B cell (primary cell): Measurements from ENCODE around the gene ARHGEF17. TPM values are rescaled to one million over a fixed set of nuclear protein-coding genes. Genes with fewer than 3 reads are reported as not detected.

Experiments
- ATAC-seq: fragments of 200-7000 bp; cut with Tn5 transposase; one replicate; pipeline ENCODE4 v1.10.0; 2021; ENCODE audit warnings: low read depth, mild to moderate bottlenecking, moderate number of reproducible peaks, moderate library complexity
- CTCF ChIA-PET: fragments of 350-600 bp; sonication (Branson Sonifier 250); formaldehyde crosslinking; loops from one replicate; lab custom pipeline; 2021; ENCODE audit warnings: antibody characterized with exemption, inconsistent platforms; lab: Charles Lee
- POLR2A ChIA-PET: fragments of 350-600 bp; sonication (Branson Sonifier 250); formaldehyde crosslinking; loops from one replicate; lab custom pipeline; 2021; ENCODE audit warnings: antibody characterized with exemption; lab: Charles Lee
- DNase-seq: peaks from one replicate; pipeline ENCODE4 v3.0.0; 2013
- H2AFZ ChIP-seq: 2 replicates; pipeline ENCODE4 v1.6.1; 2012; ENCODE audit warnings: mild to moderate bottlenecking, low read depth, low read length; ENCODE audit not compliant: insufficient read depth, poor library complexity, severe bottlenecking
- H3K27ac ChIP-seq, 2 donors: 1 replicate in 1 of 2; 2 replicates in 1 of 2; pipeline ENCODE4 v1.5.1; 2012 to 2013; ENCODE audit warnings: low read length in 2 of 2, mild to moderate bottlenecking in 2 of 2, moderate library complexity in 1 of 2
- H3K27me3 ChIP-seq, 4 experiments: fragments of 200-600 bp in 1 of 4; sonication (generic) in 1 of 4; replicated peaks in 1 of 4; 1 replicate in 2 of 4; 2 replicates in 2 of 4; pipeline versions ENCODE4 v1.6.1 to v1.7.0; 2013 to 2016; ENCODE audit warnings: low read length in 3 of 4, mild to moderate bottlenecking in 2 of 4, mixed read lengths in 1 of 4, moderate library complexity in 1 of 4; ENCODE audit not compliant: insufficient read depth in 4 of 4, control insufficient read depth in 3 of 4; ENCODE audit errors: control extremely low read depth in 1 of 4
- H3K36me3 ChIP-seq, 2 experiments: replicated peaks in 1 of 2; 1 replicate in 1 of 2; 2 replicates in 1 of 2; pipeline versions ENCODE4 v1.6.1 to v1.7.1; 2013; ENCODE audit warnings: low read length in 1 of 2; ENCODE audit not compliant: insufficient read depth in 2 of 2, control insufficient read depth in 1 of 2; ENCODE audit errors: control extremely low read depth in 1 of 2, extremely low read depth in 1 of 2
- H3K4me1 ChIP-seq, 2 donors: fragments of 200-600 bp in 1 of 2; sonication (generic) in 1 of 2; 1 replicate in 1 of 2; 2 replicates in 1 of 2; pipeline versions ENCODE4 v1.5.1 to v1.6.1; 2013 to 2017; ENCODE audit warnings: low read length in 2 of 2; ENCODE audit not compliant: control insufficient read depth in 2 of 2, insufficient read depth in 2 of 2
- H3K4me2 ChIP-seq: replicated peaks from 2 replicates; pipeline ENCODE3; 2012; ENCODE audit warnings: mild to moderate bottlenecking, low read depth, low read length; ENCODE audit not compliant: poor library complexity, severe bottlenecking
- H3K4me3 ChIP-seq, 5 experiments: fragments of 200-600 bp in 1 of 5; sonication (generic) in 1 of 5; 1 replicate in 3 of 5; 2 replicates in 2 of 5; pipeline versions ENCODE4 v1.5.1 to v1.7.0; 2011 to 2016; ENCODE audit warnings: low read length in 4 of 5, mild to moderate bottlenecking in 4 of 5, low read depth in 2 of 5, control low read depth in 1 of 5, moderate library complexity in 1 of 5; ENCODE audit not compliant: insufficient read depth in 1 of 5; ENCODE audit errors: control extremely low read depth in 1 of 5, extremely low read depth in 1 of 5
- H3K79me2 ChIP-seq: fragments of 200-600 bp; sonication (generic); one replicate; pipeline ENCODE4 v1.6.0; 2016; ENCODE audit warnings: low read length; ENCODE audit not compliant: control insufficient read depth, insufficient read depth
- H3K9ac ChIP-seq: fragments of 200-600 bp; sonication (generic); 2 replicates; pipeline ENCODE4 v1.6.1; 2017; ENCODE audit warnings: mild to moderate bottlenecking, low read length, moderate library complexity
- H3K9me3 ChIP-seq, 3 donors: one replicate each; pipeline versions ENCODE4 v1.6.1 to v1.7.1; 2013; ENCODE audit warnings: low read length in 2 of 3; ENCODE audit not compliant: control insufficient read depth in 2 of 3, insufficient read depth in 1 of 3; ENCODE audit errors: control extremely low read depth in 1 of 3
- H4K20me1 ChIP-seq: 2 replicates; pipeline ENCODE4 v1.6.0; 2012; ENCODE audit warnings: mild to moderate bottlenecking, low read length; ENCODE audit not compliant: insufficient read depth, control insufficient read depth, poor library complexity, severe bottlenecking
- H3K27ac Mint-ChIP-seq: one replicate; pipeline ENCODE4 v1.8.0; 2021; ENCODE audit warnings: mixed read lengths
- H3K27me3 Mint-ChIP-seq: one replicate; pipeline ENCODE4 v1.8.0; 2021; ENCODE audit warnings: mixed read lengths
- H3K4me1 Mint-ChIP-seq: one replicate; pipeline ENCODE4 v1.8.0; 2021; ENCODE audit warnings: mixed read lengths
- H3K4me3 Mint-ChIP-seq: one replicate; pipeline ENCODE4 v1.8.0; 2021; ENCODE audit warnings: mixed read lengths
- H3K9me3 Mint-ChIP-seq: one replicate; pipeline ENCODE4 v1.8.0; 2022; ENCODE audit warnings: mixed read lengths; ENCODE audit not compliant: insufficient read depth
- EZH2 ChIP-seq: IDR thresholded peaks from 2 replicates; pipeline ENCODE4 v1.6.1; 2012; ENCODE audit warnings: borderline replicate concordance, low read depth, mild to moderate bottlenecking, moderate library complexity, low read length; ENCODE audit not compliant: insufficient read depth, poor library complexity, severe bottlenecking
- WGBS: methylation state at CpG from one replicate; pipeline ENCODE4 v1.1.5; 2013; ENCODE audit warnings: missing lambda C conversion rate; ENCODE audit not compliant: insufficient coverage; 5-methylcytosine and 5-hydroxymethylcytosine counted together
- intact Hi-C: fragments of 100-400 bp; cut with micrococcal nuclease; formaldehyde crosslinking; loops from one replicate; pipeline ENCODE4 v1.10.0; 2022
- polyA plus RNA-seq: library from polyadenylated mRNA; depleted of rRNA; stranded (reverse); fragments of >200 nt; gene quantifications from 2 replicates; pipeline ENCODE4 v1.2.3, GENCODE V29; 2012
- total RNA-seq, 2 donors: library from RNA; stranded (reverse); fragments of 120-200 nt in 1 of 2; gene quantifications; 1 replicate in 1 of 2; 2 replicates in 1 of 2; pipeline versions ENCODE4 v1.2.3 to v1.2.4, GENCODE V29; 2013 to 2022
- TF ChIP-seq, protein P1 (sequence below): fragments of 200-600 bp; IDR thresholded peaks from one replicate; pipeline ENCODE4 v1.8.0; 2022; ENCODE audit warnings: antibody characterized with exemption, mild to moderate bottlenecking

ARHGEF17 gene
- total and polyA plus RNA-seq, 2 donors (not counting 1 experiment from before 2014, with no cell fraction given): 0.05 TPM; not detected in 1

DNA sequence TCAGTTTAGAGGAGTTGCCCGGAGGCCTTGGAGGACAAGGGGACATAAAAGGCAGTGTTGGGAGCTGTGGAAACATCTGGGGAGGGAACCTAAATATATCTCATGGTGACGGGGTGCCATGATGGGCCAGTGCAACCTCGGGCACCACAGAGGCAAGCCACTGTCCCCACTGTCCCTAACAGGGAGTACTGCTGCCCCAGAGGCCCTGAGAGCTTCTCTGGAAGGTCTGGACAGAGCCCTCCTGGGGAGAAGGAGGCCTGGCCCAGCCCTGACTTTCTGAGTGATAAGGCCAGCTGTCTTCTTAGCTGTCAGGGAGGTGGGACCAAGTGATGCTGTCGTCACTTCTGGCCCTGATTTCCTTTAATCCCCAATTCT is 41.4 kb upstream of the ARHGEF17 start:
- no peak overlapping the region for H2AFZ ChIP-seq
- Mint-ChIP-seq H3K4me3 (no peak overlapping the region), H3K4me1 (peaks cover 17% of the 10 kb centered on the region), H3K27ac (no peak overlapping the region), H3K27me3 (peaks cover 38% of the 10 kb centered on the region), H3K9me3 (no peaks in the 10 kb centered on the region)
- TF ChIP-seq, protein P1, sequence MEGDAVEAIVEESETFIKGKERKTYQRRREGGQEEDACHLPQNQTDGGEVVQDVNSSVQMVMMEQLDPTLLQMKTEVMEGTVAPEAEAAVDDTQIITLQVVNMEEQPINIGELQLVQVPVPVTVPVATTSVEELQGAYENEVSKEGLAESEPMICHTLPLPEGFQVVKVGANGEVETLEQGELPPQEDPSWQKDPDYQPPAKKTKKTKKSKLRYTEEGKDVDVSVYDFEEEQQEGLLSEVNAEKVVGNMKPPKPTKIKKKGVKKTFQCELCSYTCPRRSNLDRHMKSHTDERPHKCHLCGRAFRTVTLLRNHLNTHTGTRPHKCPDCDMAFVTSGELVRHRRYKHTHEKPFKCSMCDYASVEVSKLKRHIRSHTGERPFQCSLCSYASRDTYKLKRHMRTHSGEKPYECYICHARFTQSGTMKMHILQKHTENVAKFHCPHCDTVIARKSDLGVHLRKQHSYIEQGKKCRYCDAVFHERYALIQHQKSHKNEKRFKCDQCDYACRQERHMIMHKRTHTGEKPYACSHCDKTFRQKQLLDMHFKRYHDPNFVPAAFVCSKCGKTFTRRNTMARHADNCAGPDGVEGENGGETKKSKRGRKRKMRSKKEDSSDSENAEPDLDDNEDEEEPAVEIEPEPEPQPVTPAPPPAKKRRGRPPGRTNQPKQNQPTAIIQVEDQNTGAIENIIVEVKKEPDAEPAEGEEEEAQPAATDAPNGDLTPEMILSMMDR: no peak
- no peak for TF ChIP-seq EZH2
- no peak overlapping the region for H3K27ac ChIP-seq
- H3K9me3 ChIP-seq: no peaks in the 10 kb centered on the region
- no peak overlapping the region for H3K4me2 ChIP-seq
- CTCF ChIA-PET: interaction anchor here (1.4 kb wide), 1 partner anchor 342 kb away, joined by 5 read pairs; no protein-coding TSS in a partner anchor
- 73% methylated on average over 2 of the region's 4 CpGs for WGBS
- H3K27me3 ChIP-seq: peaks cover 0 to 40% (median 23%) of the 10 kb centered on the region in 4 experiments
- POLR2A ChIA-PET: no interaction called here
- H4K20me1 ChIP-seq: no peaks in the 10 kb centered on the region
- no peak for ATAC-seq
- H3K4me3 ChIP-seq: no peak overlapping the region
- H3K4me1 ChIP-seq: peaks cover 0 to 16% of the 10 kb centered on the region in 2 donors
- H3K36me3 ChIP-seq: no peaks in the 10 kb centered on the region
- intact Hi-C loops: no loop called here
- no peaks in the 10 kb centered on the region for H3K79me2 ChIP-seq
- no peak for DNase-seq
- no peak overlapping the region for H3K9ac ChIP-seq

DNA sequence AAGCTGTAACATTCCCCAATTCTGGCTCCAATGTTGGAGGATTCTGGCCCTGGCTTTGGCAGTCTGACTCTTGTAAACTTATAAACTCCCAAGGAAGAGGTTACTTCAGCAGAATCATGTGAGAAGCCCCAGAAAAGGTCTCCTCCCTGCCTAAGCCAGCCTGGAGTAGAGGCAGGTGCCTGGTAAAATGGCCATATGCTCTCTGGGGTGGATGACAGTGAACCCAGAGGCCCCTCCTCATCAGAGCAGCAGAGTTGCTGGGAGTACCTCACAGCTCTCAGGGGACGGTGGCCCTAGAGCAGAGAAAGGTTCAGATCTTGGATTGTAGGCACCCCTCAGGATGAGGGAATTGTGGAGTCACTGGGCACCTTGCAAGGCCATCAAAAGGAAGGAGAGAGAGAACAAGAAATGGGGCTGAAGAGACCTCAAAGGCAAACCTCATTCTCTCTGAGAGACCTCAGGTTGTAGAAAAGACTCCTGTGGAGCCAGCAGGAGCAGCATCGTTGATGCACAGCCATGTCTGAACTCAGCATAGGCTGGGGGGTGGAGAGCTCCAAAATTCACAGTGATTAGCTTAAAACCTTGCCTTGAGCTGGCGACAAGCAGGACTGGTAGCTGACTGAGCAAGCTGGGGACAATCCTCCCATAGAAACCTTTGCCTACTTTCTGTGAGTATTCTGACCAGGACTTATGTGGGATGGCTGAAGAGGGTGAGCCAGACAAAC is 40.8 kb upstream of the ARHGEF17 start:
- no peak overlapping the region for H3K9ac ChIP-seq
- Mint-ChIP-seq H3K9me3 (no peaks in the 10 kb centered on the region), H3K27me3 (peaks cover 33% of the 10 kb centered on the region), H3K4me1 (peaks cover 19% of the 10 kb centered on the region), H3K4me3 (no peak overlapping the region), H3K27ac (no peak overlapping the region)
- no peak overlapping the region for H3K27ac ChIP-seq
- no peaks in the 10 kb centered on the region for H4K20me1 ChIP-seq
- no peak overlapping the region for H3K4me2 ChIP-seq
- H3K79me2 ChIP-seq: no peaks in the 10 kb centered on the region
- H3K4me3 ChIP-seq: no peak overlapping the region
- POLR2A ChIA-PET: interaction anchor here (0.6 kb wide), 1 partner anchor 125 kb away, joined by 3 read pairs; the partner anchor contains the start of gene FCHSD2
- ATAC-seq (no peak), DNase-seq (no peak)
- H2AFZ ChIP-seq: no peak overlapping the region
- TF ChIP-seq, protein P1: no peak
- no peak for TF ChIP-seq EZH2
- peaks cover 0 to 37% (median 23%) of the 10 kb centered on the region in 4 experiments for H3K27me3 ChIP-seq
- no peaks in the 10 kb centered on the region for H3K9me3 ChIP-seq
- no peaks in the 10 kb centered on the region for H3K36me3 ChIP-seq
- intact Hi-C loops: no loop called here
- CTCF ChIA-PET: interaction anchor here (1.2 kb wide), 1 partner anchor 30 kb away, joined by 3 read pairs; no protein-coding TSS in a partner anchor
- peaks cover 0 to 17% of the 10 kb centered on the region in 2 donors for H3K4me1 ChIP-seq
- 72% methylated on average over 3 of the region's 3 CpGs for WGBS
